HG03575 (cell line): ENCODE results near the gene ZMPSTE24.

Experiments used
- ATAC-seq: cut with Tn5 transposase; IDR thresholded peaks from one replicate; pipeline ENCODE4 v1.9.1; 2021; ENCODE audit not compliant: unreplicated experiment, insufficient number of reproducible peaks, low FRiP score; ENCODE audit errors: extremely low read depth

Gene ZMPSTE24

DNA sequence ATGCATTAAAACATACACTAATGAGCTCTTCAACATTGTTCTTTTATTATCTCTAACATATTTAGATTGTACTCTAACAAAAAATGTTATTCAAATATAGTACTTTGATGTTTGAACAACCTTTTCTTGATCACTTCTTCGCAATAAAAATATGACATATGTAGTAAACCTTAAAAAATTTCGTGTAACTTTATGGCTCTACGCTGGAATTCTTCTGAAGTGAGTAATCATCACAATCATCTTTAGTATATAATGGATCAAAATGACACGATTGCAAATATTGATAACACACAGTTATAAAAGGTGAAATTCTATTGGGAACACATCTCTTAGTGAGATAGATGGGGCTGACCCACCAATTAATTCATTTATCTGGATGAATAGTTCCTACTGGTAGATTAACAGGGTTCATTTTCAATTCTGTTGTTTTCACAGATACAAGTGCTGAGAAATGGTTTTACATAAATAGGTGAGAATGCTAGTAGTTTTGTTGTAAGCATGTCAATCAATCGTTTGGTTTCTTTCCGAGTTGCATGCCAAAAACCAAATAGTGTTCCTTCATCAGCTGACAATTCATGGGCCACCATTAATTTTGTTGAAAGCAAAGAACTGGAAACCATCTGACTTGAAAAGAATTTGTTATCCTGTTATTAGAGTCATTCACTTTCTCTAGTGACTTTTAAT is 1.5 kb upstream of the ZMPSTE24 start:
- ATAC-seq: no peak

DNA sequence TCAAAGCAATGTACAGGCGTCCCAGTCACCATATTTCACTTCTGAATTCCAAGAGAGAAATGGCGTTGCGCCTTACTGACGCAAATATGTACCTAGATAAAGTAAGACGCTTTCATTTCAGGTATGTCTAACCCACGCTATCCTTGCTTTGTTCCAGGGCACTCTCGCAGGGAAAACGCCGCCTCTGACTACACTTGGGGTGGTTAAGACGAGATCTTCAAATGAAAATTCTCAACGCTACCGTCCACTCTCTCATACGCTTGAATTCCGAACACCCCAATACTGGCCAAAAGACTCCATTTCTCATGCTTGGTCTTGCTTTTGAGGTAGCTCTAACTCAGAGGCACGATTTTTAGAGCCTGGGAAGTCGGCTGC is 736 bp upstream of the ZMPSTE24 start:
- ATAC-seq: no peak

DNA sequence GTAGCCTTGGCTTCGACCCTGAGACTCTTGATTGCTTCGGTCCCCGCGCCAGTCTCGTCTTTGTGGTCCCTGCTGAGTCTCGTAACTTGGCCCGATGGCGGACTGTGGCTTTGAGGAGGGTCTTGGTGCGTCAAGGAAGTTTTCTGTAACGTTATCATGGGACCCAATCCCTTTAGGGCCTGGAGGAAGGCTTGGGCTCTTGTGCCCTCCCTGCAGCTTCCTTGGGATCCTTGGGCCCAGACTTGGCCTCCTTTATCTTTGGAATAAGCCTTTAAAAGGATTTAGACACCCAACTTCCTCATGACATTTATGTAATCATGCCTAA is 371 bp downstream of the ZMPSTE24 start:
- ATAC-seq: no peak

DNA sequence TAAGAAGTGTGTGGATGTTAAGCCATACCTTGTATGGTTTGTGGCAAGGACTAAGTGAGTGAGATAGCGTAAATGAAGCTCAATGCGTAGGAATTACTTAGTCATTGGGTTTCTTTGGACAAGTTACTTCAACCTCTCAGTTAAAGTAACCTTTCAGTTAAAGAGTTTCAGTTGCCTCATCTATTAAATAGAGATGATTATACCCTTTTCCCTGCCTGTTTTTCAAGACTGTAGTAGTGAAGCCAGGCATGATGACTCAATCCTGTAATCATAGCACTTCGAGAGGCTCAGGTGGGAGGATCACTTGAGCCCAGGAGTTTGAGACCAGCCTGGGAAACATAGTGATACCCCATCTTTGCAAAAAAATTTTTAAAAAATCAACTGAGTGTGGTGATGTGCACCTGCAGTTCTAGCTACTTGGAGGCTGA is 6.3 kb downstream of the ZMPSTE24 start:
- no peak for ATAC-seq

DNA sequence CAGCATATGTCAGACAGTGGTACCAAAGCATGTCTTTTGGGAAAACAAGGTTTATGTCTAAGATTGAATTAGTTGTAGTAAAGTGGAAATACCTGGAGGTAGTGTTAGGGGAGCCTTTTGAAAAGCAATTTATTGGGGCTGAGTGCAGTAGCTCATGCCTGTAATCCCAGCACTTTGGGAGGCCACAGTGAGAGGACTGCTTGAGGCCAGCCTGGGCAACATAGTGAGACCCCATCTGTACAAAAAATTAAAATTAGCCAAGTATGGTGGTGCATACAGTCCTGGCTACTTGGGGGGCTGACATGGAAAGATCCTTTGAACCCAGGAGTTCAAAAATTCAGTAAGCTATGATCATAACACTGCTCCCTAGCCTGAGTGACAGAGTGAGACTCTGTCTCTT is 7.3 kb downstream of the ZMPSTE24 start:
- no peak for ATAC-seq

DNA sequence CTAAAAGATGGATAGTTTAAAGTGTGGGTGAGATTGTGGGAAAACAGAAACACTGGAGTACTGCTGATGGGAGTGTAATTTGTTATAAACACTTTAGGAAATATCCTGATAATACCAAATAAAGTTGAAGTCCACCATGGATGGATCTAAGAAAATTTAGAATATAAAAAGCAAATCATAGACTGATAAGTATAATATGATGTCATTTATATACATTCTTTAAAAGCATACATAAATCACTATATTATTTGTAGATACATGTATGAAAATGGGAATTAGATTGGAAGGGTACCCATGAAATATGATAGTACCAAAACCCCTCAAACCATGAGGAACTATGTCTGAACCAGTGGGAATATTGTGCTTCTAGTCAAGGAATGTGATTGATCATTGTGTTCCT is 7.9 kb downstream of the ZMPSTE24 start:
- ATAC-seq: no peak

DNA sequence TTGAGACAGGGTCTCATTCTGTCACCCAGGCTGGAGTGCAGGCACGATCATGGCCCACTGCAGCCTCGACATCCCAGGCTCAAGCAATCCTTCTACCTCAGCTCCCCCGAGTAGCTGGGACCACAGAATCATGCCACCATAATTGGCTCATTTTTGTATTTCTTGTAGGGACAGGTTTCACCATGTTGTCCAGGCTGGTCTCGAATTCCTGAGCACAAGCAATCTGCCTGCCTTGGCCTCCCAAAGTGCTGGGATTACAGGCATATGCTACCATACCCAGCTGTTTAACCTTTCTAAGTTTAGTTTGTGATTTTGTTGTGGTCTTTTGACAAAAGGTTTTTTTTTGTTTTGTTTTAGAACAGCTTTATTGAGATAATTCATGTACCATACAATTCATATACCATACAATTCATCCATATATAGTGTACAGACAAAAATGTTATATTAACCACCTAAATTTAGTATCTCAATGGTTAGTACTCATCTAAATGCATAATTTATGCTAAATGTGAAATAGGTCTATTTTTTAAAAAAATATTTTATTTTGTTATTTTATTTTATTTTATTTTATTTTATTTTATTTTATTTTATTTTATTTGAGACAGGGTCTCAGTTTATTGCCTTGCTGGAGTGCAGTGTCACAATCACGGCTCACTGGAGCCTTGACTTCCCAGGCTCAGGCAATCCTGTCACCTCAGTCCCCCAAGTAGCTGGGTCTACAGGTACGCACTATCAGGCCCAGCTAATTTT is 8.9 kb downstream of the ZMPSTE24 start:
- ATAC-seq: no peak

DNA sequence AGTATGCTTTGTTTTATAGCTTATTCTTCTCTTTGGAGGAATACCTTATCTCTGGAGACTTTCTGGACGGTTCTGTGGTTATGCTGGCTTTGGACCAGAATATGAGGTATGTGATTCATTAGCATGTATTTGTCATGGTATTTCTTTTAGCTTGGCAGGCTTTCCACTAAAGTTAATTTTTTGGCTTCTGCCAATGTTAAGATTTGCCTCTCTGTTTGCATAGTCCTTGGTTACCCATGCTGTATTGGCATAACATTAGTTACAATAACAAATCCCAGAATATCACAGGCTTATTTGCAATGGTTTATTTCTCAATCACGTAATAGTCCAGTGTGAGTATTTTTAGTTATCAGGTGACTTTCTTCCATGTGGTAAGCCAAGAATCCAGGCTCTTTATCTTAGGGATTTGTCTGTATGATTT is 9.7 kb downstream of the ZMPSTE24 start:
- ATAC-seq: no peak

DNA sequence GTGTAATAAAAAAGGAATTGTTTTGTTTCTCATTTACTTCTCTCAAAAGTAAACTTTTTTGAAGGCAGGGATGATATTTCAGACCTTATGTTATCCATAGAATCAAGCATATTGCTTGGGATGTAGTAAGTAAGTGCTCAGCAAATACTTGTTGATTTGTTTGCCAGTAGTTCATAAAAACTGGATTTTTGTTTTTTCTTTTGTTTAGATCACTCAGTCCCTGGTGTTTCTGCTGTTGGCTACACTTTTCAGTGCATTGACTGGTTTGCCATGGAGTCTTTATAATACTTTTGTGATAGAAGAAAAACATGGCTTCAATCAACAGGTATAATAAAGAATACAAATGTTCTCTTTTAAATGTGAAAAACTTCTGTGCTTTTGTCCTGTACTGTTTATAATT is 10.2 kb downstream of the ZMPSTE24 start:
- ATAC-seq: no peak

DNA sequence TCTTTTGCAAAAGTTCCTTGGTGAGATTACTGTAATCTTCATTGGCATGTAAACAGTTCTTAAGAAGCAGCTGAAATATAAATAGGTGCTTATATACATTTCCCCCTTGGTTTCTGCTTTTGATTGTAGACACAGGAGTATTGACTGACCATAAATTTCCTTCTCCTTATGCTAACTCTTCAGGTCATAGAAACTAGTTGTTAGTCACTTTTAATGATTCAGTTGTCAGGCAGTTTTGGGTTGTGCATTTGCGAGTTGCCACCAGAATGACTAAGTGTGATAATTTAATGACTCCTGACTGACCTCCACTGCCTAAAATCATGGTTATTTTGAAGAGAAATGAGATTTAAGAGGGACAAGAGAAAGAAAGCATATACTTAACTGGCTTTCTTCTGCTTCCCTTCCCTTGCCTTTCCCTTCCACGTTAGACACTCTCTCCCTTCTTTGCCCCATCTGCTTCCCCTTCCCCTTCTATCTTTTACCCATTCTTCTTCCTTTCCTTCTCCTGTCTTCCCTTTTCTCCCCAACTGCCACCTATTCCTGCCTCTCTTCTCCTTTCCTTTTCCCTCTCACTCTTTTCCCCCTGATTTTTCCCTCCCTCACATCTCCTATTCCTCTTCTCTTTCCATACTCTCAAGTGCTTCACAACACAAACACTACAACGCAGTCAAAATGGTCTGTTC is 12.3 kb downstream of the ZMPSTE24 start:
- no peak for ATAC-seq

DNA sequence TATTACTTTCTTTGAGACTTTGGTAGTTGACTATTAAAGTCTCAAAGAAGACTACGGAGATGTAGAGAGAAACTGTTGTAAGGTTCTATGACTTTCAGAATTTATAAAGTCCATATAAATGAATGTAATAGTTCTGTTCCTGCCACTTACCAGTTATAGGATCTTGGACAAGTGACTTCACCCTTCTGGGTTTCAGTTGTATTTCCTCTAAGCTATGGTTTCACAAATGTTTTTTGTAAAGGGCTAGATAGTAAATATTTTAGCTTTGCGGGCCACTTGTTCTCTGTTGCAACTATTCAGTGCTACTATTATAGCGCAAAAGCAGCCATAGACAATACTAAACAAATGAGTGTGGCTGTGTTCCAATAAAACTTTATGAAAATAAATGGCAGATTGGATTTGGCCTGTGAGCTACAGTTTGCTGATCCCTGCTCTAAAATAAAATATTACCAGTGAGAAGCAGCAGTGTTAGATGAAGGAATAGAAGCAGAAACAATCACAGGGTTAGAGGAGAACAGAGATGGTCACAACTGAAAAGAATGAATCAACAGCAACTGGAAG is 14.7 kb downstream of the ZMPSTE24 start:
- ATAC-seq: no peak

DNA sequence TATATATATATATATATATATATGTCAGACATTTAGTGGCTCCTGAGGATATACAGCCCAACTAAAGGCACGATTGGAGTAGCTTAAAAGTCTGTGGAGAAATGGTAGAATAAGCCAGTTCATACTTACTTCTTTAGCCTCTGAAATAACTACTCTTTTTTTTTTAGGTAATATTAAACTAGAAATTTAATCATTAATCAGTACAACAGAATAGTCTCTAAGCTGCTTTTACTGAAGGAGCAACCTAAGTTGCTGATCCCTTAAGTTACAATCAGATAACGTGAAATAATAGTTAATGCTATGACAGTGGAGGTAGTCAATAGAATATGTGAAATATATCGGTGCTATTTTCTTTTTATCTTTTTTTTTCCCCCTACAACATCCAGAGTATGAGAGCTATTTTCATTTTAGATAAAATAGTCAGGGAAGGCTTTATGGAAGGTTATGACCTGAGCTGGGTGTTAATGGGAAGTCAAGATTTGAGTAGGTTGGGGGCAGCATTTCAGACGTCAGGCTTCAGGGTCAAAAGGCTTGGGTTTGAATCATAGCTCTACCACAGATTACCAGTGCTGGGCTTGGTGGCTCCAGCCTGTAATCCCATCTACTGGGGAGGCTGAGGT is 15.6 kb downstream of the ZMPSTE24 start:
- ATAC-seq: no peak

DNA sequence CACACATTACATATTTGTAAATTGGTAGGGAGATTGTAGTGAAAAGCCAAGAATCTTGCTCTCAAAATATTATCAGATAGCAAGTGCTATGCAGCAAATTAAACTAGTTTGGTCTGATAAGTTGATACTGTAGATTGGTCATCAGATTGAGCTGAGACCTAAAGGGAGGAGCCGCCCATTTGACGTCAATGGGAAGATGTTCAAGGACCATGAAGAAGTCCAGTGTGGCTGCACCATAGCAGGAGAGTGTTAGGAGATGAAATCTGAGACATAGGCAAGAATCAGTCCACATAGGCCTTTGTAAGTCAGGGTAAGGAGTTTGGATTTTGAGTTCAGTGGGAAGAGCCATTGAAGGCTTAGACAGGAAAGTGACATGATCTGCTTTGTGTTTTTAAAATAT is 16.3 kb downstream of the ZMPSTE24 start:
- ATAC-seq: no peak

DNA sequence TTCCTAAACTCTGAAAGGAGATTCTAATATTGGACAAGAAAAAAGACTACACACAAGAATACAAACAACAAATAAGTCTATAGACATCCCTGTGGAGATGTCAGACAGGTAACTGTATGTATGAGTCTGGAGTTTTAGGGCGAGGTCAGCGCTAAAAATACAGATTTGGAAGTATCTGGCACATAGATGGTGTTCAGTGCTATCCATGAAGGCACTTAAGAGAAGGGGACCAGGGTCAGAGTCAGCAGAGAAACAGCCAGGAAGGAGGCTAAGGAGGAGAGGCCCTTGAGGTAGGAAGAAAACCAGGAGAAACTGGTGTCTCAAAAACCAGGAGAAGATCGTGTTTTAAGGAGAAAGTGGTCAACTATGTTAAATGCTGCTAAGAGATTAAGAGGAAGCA is 18.1 kb downstream of the ZMPSTE24 start:
- no peak for ATAC-seq

DNA sequence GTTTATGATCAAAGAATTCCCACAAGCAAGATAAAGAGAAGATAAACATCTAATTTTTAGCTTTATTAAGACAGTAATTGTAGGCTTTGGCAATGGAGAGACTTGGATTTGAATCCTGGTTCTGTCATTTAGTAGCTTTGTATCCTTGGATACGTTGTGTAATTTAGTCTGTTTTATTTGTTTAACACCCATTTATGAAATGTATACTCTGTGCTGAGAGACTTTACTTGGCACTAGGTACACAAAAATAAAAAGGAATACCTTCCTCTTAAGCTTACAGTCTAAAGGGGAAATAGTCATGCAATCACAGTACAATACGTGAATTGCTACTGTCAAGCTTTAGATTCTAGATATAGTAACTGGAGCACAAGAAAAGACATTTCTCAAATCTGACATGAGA is 23.8 kb downstream of the ZMPSTE24 start:
- no peak for ATAC-seq

DNA sequence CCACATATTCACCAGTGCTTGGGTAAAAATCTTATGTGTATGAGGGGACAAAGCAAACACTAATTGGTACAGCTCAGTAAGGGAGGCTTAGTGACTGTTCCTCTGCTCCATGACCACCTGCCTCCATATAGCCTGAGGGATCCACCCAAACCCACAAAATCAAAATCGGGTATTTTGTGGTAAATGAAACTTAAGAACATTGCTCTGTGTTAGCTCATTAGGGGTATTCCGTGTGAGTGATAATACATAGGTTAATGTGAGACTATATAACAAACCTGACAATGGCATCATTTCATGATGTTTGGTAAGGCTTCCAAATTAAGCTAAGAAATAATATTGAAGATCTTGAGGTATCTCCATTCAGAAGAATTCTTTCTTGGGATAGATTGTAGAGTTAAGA is 33.3 kb downstream of the ZMPSTE24 start:
- no peak for ATAC-seq

DNA sequence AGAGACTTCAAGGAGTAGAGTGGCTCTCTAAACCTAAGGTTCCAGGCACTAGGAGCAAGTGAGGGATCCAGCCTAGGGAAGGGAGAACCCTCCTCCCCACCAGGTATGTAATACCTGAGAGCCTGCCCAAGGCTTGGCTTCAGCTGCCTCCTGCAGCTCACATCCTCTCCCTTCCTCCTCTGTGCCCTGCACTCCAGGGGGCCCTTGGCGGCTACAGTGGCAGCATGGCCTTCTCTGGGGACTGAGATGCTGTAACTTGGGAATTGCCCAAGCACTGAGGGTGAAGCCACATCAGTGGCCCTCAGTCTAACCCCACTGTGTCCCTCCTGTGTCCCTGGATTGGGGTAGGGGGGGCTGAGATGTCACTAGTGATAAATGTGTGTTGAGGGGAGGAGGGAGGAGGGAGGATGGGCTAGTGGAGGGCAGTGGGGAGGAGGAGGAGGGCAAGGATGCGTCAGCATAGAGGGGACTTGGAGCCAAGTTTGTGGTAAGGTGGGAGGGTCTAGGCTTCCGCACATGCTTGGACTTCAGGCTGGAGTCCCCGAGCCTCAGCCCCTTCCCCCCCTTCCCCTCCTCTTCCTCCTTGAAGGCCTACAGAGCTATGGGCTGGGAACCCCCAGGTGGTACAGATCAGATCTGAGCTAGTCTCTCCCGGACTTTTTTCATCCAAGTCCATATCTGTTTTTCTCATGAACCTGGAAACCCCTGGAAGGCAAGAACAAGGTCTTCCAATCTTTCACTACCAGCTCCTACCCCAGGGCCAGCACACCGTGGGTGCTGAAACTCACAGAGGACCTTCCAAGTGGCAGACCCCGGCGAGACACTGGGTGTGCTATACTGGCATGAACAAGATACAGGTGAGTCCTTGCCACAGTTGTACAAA is 41.6 kb downstream of the ZMPSTE24 start:
- ATAC-seq: no peak

DNA sequence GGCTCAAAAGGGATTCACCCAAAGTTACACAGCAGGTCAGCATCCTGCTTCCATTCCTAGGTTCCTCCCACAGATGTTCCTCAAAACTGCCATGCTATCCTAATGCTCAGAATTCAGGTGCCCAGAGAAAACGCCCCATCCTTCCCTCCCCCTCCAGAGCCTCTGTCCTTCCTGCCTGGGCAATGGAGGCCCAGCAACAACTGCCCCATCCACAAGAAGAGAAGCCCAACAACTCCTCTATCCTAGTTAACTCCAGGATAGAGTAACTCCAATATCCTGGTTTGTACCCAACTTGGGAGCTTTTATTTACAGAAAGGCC is 42.2 kb downstream of the ZMPSTE24 start:
- no peak for ATAC-seq

DNA sequence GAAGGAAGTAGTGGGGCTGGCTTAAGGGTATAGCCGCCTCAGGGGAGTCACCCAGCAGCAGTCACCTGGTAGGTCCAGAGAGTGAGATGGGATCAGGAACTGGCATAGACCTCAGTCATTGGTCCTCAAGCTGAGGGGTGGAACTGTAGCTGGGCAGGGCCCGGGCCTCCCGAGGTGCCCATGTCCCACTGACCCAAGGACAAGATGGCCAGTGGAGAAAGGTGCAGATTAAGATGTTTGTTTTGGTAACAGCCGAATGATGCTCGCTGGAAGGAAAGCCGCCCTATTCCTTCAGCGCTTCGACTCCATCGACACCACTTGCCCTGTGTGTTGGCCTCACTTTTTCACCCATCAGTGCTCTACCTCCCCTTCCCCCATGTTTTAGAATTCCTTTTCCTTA is 42.6 kb downstream of the ZMPSTE24 start:
- ATAC-seq: no peak
